ENCODE data around the gene RERE.

GRCh38 chr1:8600336-8600735 is 217.1 kb downstream of the RERE start:
- TF ChIP-seq EZH2 (IDR thresholded peaks at IDR 0.05; ENCODE audit: borderline replicate concordance, low read depth, low read length, severe bottlenecking) (no peak), POLR2AphosphoS5 (IDR thresholded peaks at IDR 0.05; ENCODE audit: insufficient read depth, low read depth, low read length) (peak; percentile 11), CTCF (IDR thresholded peaks at IDR 0.05; ENCODE audit: extremely low read depth in 1 of 2, insufficient read depth in 1 of 2, low read depth in 1 of 2, low read length in 2 of 2) (no peak), MYC (IDR thresholded peaks at IDR 0.05; ENCODE audit: low read depth, low read length) (no peak), POLR2A (IDR thresholded peaks at IDR 0.05; ENCODE audit: low read depth, low read length) (no peak), GATA2 (IDR thresholded peaks at IDR 0.05; ENCODE audit: insufficient read depth, insufficient read length, low read depth, low read length) (peak; percentile 24), MAX (IDR thresholded peaks at IDR 0.05; ENCODE audit: insufficient read depth, insufficient read length) (no peak), FOS (IDR thresholded peaks at IDR 0.05; ENCODE audit: borderline replicate concordance, insufficient read depth, low read length) (peak; percentile 67), JUN (IDR thresholded peaks at IDR 0.05; ENCODE audit: borderline replicate concordance, insufficient read depth, insufficient read length, low read depth) (peak; percentile 59)
